COLO668 (cell line): ENCODE measurements around the gene CEACAM16.

Source experiments
- DNase-seq: peaks from one replicate; lab custom pipeline; 2025; ENCODE audit not compliant: unreplicated experiment; lab: John Stamatoyannopoulos, UW

Gene CEACAM16

DNA sequence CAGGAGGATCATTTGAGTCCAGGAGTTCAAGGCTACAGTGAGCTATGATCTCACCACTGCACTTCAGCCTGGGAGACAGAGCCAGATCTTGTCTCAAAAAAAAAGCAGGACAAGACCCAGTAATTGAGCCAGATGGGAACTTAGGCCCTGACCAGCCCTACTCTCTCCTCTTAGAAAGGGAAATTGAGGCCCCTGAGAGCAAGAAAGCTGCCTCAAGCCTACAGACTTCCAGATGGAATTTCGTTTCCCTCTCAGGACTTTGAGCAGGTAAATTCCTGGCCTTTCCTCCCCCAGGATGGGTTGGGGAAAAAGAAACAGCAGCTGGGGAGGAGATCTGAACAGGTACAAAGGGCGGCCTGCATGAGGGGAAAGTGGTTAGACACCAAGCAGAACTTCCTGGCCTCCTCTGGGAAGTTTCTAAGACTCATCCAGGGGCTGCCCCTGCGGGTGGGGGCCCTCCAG lies 46.0 kb downstream of the CEACAM16 start:
- DNase-seq: no peak

DNA sequence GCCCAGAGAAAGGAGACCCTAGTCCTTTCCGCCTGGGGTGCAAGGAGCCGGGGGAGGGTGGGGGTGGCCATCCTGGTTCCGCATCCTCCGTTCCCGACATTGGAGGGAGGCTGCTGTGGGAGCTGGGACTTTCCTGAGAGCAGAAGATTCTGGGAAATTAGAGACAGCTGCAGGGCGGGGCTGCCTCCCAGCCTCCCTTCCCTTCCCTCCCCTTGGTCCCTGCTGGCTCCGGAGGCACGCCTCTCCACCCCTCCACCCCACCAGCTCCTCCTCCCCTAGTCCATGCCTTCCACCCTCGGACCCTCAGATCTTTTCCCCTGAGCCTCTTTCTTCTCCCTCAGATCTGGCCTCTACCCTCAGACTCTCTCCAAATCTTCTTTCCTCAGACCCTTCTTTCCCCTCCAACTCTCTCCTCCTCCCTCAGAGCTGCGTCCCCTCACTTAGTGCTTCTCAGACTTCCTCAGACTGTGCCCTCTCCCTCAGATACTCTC lies 46.4 kb downstream of the CEACAM16 start:
- DNase-seq: peak; percentile 61

DNA sequence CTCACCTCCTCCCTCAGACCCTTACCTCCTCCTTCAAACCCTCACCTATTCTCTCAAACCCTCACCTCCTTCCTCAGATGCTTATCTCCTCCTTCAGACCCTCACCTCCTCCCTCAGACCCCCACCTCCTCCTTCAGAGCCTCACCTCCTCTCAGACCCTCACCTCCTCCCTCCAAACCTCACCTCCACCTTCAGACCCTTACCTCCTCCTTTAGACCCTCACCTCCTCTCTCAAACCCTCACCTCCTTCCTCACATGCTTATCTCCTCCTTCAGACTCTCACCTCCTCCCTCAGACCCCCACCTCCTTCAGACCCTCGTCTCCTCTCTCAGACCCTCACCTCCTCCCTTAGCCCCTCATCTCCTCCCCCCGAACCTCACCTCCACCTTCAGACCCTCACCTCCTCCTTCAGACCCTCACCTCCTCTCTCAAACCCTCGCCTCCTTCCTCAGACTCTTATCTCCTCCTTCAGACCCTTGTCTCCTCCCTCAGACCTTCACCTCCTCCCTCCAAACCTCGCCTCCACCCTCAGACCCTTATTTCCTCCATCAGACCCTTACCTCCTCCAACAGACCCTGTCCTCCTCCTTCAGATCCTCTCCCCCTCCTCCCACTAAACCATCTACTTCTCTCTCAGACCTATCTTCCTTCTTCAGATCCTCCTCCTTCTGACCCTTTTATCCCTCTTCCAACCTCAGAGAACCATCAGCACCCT lies 47.1 kb downstream of the CEACAM16 start:
- DNase-seq: no peak

DNA sequence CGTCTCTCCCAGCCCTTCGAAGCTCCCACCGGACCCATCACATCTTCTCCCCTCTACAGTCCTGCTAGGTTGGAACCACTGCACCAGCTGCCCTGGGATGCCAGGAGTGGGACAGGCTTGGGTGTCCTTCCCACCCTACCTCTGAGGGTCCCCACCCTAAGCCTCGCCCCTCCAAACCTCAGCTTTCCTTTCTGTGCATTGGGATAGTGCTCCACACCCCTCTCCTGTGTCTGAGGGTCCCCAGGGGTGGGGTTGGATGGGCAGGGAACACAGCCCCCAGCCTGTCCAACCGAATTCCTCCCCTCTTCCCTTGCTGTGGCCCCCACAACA lies 47.6 kb downstream of the CEACAM16 start:
- DNase-seq: no peak

DNA sequence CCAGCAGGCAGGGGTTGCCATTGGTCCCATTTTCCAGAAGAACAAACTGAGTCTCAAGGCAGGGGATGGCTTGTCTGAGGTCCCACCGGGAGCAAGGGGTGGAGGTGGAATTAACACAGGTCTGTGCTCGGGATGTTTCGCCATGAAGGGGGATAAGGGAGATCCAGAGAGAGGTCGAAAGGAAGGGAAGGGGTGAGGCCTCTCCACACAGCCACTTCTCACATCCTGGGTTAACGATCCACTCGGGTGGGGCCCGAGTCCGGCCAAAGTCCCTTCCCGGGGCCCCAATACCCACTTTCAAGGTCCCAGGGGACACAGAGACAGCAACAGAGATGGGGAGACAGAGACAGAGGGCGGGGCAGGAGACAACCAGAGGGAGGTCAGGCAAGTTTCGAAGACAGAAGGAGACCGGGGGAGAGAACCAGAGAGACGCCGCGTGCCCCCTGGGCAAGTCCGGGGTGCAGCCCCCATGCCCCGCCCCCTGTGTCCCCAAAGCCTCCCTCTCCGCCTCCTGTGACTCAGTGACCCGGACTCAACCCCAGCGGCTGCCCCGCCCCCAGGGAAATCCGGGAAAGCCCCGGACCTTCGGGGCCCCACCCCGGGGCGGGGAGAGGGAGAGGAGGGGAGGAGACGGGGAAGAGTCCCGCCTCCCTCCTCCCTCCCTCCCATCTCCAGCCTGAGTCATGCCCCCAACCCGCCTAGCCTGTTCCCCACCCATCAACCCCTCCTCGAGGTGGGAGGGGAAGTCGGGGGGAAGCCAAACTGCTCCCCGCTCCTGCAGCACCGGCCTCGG lies 48.2 kb downstream of the CEACAM16 start:
- DNase-seq: peak; percentile 90

DNA sequence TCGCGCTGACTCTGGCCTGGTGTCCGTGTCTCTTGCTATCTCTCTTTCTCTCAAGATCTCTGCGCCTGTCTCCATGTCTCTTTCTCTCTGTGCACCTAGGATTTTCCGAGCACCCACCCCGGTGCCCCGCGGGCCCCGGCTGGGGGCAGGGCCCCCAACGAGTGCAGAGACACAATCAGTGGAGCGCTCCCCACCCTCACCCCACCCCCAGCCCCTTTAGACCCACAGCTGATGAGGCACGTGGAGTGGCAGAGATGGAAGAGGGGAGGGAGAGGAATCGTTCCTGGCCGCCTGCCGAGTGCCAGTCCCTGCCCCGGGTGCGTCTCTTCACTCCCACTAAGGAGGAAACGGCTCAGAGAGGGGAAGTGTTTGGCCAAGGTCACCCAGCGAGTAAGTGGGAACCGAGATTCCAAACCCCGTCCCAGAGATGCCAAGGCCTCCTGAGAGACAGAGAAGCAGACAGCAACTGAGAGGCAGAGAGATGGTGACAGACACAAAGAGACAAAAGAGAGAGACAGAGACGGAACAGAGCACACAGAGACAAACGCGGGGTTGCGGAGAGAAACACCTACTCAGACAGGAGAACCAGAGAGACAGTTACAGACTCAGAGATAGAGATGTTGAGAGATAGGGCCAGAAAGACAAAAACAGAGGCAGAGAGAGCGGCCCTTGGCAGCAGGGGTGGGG lies 48.9 kb downstream of the CEACAM16 start:
- peak; percentile 58 for DNase-seq

DNA sequence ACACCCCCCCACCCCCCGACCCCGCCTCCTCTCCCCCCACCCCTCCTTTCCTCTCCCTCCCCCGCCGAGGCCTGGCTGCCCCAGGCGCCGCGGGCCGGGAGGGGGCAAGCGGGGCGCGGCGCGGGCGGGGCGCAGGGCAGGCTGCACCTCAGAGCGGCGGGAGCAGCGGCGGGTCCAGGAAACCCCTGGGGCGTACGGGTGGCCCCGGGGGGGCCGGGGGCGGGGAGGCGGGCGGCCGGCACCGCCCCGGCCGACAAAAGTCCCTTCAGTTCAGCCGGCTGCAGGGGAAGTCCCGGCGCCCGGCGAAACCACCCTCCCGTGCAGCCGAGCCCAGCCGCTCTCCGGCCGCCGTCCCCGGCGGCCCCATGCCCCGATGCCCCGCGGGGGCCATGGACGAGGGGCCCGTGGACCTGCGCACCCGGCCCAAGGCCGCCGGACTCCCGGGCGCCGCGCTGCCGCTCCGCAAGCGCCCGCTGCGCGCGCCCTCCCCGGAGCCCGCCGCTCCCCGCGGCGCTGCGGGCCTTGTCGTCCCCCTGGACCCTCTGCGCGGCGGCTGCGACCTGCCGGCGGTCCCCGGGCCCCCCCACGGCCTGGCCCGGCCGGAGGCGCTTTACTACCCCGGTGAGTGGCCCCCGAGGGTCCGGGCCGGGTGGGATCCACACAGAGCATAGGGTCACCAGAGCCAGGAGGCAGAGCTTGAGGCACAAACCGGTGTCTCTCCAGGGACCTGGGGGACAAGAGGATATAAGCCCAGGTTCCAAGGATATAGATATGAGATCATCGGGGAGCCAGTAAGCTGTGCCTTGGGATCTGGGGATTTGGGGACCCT lies 49.7 kb downstream of the CEACAM16 start, which contains the start of gene BCL3:
Gene BCL3, plus strand, starts transcription at position 283 of the 829 bp plus-strand sequence. Its CDS starts 83 bp downstream, at position 366.
- DNase-seq: peak; percentile 80

DNA sequence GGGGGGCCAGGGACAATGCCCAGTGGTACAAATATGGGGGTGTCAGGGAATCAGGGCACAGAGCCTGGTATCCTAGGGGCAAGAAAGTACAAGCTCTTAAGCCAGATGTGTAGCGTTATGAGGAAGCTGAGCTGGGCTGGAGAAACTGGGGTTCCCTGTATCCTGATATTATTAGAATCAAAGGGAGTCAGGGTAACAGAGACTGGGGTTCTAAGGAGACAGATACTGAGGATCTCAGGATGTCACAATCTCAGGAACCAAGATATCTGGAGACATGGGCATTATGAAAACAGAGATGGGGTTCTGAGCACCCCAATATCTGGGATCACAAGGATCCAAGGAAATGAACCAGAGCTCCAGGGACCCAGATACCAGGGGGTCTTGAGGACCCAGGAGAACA lies 50.3 kb downstream of the CEACAM16 start:
- no peak for DNase-seq

DNA sequence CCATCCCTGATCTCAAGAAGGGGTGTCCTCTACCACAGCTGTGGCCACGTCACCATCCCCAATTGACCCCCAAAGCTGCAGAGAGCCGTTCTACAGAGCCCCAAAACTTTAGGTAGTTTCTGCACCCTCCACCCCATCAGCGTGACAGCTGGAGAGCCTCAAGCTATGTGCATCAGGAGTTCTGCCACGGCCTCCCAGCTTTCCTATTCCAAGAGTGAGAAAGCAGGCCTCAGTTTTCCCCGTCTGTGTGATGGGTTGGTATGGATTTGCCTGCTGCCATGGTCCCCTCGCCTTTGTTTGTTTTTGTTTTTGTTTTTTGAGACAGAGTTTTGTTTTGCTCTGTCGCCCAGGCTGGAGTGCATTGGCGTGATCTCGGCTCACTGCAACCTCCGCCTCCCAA lies 51.0 kb downstream of the CEACAM16 start:
- DNase-seq: no peak

DNA sequence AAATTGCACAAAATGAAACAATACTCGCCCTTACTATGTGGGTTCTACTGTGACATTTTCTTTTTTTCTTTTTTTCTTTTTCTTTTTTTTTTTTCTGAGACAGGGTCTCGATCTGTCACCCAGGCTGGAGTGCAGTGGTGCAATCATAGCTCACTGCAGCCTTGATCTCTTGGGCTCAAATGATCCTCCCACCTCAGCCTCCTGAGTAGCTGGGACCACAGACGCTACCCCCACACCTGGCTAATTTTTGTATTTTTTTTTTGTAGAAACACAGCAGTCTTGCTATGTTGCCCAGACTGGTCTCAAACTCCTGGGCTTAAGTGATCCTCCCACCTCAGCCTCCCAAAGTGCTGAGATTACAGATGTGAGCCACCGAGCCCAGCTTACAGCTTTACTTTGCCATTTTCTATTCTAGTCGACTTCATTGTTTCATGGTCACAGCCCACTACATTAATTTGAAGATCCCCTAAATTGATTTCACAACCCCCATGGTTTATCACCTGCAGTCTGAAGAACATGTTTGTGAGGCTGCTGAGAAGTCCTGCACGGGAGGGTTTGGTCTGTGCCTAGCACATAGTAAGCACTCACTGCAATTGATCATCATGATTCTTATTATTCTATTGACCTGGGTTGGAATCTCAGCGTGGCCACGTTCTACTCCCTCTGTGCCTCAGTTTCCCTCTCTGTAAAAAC lies 53.3 kb downstream of the CEACAM16 start:
- no peak for DNase-seq

DNA sequence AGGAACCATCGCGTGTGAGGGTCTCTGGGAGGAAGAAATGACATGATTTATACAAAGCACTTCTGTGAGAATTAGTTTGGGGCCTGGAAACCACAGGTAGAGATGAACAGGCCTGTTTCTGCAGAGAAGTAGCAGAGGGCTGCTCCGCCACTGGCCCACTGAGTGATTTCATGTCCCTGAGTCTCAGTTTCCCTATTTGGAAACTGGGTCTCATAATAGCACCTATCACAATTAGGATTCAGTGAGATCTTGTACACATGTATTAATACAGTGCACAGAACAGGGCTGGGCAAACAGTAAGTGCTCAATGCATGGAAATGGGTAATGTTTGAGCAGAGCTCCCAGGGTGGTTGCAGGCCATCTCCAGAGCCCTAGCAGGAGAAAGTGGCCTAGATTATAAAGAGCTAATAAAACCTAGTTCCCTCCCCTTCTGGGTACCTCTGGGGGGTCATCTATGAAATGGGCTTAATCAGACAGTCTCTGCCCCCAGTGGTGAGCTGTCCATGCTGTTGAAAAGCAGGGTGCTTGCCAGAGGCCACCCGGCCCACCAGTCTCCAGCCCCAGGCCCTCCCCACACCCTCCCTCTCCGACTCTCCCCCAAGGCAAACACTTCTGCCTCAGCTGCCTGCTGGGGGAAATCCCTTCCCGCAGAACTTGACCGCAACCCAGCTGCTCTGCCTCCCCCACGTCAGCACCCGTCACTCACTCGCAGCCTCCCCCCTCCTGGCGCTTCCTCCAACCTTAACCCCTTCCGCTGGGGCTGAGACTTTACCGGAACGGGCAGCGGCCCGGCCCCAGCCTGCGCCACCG lies 54.1 kb downstream of the CEACAM16 start:
- DNase-seq: peak; percentile 96

DNA sequence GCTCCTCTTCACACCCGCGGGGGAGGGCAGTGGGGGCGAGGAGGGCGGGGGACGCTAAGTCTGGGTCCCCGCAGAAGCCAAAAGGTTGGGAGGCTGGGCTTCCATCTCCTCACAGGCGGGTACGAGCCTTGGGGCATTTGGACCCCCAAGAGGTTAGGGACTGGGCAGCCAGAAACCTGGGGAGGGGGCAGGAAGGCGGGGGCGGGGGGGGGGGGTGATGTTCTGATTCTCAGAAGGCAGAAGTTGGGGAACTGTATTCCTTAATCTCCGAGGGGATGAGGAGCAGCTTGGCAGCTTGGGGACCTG lies 54.6 kb downstream of the CEACAM16 start:
- DNase-seq: no peak

DNA sequence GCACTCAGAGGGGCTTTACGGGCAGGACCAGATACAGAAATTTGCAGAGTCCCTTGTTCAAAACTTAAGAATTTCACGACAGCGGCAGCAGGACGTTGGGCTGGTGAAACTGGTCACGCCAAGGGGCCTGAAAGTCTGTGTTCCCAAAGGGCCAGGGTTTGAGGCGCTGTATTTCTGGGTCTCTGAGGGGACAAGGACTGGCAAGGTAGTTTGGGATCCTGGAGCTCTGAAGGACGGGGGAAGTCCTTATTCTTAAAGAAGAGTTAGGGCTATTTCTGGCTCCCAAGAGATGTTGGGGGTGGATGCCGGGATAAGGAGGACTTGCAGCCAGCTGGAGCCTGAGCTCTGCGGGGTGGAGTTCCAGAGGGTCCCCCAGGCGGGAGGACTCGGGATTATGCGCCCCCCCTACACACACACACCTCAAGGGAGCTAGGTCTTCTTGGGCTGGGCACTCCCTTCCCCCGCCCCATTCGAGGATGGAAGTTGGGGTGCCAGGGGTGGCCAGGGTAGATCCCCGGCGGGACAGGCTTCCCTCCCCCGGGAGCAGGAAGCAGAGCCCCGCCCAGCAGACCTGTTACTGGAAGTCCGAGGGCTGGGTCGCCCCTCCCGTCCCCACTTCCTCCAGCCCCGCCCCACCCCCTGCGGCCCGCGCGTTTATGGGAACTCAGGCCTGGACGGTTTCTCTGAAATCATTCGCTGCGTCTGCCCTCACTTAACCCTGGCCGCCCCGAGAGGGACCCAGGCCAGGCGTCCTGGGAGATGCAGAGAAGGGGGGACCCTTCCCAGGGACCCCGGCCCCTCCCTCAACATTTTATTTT lies 55.2 kb downstream of the CEACAM16 start:
- DNase-seq: peak; percentile 91

DNA sequence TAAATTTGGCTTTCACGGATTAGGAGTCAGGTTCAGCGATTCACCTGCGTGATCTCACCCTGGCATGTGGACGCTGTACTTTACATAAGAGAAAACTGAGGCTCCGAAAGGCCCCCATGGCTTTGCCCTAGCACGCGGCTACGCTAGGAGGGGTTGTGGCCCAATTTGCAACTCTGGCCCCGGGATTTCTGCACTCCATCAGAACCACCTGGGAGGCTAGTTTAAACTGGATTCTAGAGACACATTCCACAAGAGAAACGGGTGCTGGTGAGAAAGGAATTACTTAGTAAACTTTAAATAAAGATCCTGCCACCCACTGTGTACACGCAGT lies 55.8 kb downstream of the CEACAM16 start:
- DNase-seq: no peak

DNA sequence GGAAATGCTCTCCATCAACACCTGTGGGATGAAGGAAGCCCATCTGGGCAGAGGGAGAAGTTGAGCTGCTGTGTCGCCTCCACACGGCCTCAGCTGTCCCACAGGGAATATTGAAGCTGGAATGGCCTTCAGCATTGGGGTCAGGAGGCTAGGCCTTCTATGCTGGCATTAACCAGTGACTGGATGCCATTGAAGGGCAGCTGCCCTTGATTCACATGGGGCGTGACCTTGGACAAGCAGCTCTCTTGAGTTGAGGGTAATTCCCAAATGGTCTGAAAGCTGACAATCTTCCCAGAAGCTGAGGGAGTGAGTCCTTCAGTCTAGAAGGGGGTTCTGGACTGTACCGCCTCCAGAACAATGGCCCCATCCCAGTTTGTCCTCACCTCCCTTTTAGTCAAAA lies 56.3 kb downstream of the CEACAM16 start:
- DNase-seq: no peak

DNA sequence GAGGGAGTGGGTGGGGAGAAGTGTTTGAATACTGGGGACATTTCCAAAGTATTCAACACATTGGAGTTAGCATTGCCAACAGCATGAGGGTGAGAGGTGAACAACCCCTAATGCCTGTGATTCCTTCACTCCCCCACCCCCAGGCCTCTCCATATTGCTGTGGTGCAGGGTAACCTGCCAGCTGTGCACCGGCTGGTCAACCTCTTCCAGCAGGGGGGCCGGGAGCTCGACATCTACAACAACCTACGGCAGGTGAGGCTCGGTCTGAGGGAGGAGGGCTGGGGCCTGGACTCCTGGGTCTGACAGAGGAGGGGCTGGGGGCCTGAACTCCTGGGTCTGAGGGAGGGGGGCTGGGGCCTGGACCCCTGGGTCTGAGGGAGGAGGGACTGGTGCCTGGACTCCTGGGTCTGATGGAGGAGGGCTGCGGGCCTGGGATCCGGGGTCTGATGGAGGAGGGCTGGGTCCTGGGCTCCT lies 57.2 kb downstream of the CEACAM16 start:
- DNase-seq: no peak

DNA sequence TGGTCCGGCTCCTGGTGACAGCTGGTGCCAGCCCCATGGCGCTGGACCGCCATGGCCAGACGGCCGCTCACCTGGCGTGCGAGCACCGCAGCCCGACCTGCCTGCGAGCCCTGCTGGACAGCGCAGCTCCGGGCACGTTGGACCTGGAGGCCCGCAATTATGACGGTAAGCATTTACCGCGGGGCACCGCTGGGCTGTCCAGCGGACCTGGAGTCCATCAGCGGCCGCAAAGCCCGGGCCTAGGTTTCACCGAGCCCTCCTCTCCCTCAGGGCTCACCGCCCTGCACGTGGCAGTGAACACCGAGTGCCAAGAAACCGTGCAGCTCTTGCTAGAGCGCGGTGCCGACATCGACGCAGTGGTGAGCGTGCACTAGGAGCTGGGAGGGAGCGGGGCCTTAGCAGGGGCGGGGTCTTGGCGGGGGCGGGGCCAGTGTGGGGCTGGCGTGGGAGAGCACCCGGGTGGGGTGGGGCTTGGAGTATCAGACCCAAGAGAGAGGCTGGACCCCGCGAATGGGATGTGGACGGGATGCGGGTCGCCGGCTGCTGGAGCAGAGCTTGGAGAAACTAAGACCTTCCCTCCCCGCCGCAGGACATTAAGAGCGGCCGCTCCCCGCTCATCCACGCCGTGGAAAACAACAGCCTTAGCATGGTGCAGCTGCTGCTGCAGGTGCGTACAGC lies 58.2 kb downstream of the CEACAM16 start:
- DNase-seq: no peak
